Right cardiac atrium (tissue), 5 donors: Measurements from ENCODE around the gene ETV1. TPM values are rescaled to one million over a fixed set of nuclear protein-coding genes. Genes with fewer than 3 reads are reported as not detected.
"Not testable (repeated sequence)": the region's sequence is repeated elsewhere in the genome, so short reads cannot be mapped to it uniquely, and the experiment has no call there.

Experiments
- ATAC-seq, 2 donors: fragments of 200-7000 bp; cut with Tn5 transposase; one replicate each; pipeline versions ENCODE4 v1.8.0 to v1.9.1; 2020; ENCODE audit warnings: moderate library complexity in 2 of 2, mild to moderate bottlenecking in 1 of 2
- DNase-seq, 3 donors: peaks; one replicate each; pipeline ENCODE4 v3.0.0-alpha.2; 2020
- H3K27ac ChIP-seq: one replicate; pipeline ENCODE4 v1.5.1; 2013; ENCODE audit warnings: mild to moderate bottlenecking, low read length, control low read depth, moderate library complexity
- H3K27me3 ChIP-seq: one replicate; pipeline ENCODE4 v1.6.1; 2013; ENCODE audit not compliant: control insufficient read depth, insufficient read depth
- H3K4me1 ChIP-seq: one replicate; pipeline ENCODE4 v1.6.1; 2013; ENCODE audit warnings: low read length; ENCODE audit not compliant: control insufficient read depth, insufficient read depth
- H3K4me3 ChIP-seq: one replicate; pipeline ENCODE4 v1.5.1; 2013; ENCODE audit warnings: low read length, control low read depth
- H3K9me3 ChIP-seq: one replicate; pipeline ENCODE4 v1.6.1; 2013; ENCODE audit warnings: low read length; ENCODE audit not compliant: control insufficient read depth
- WGBS: extraction: QIAGEN DNeasy Blood & Tissue Kit; methylation state at CpG from one replicate; pipeline ENCODE4 v1.1.7; 2013; 5-methylcytosine and 5-hydroxymethylcytosine counted together
- intact Hi-C, 4 donors: fragments of 100-400 bp; cut with DNase I; formaldehyde crosslinking; loops; one replicate each; pipeline versions ENCODE4 v1.11.0 to v1.14.0; 2022 to 2023
- polyA plus RNA-seq: library from polyadenylated mRNA; stranded (reverse); fragments of 200-250 nt; gene quantifications from one replicate; pipeline ENCODE4 v1.2.3, GENCODE V29; 2013
- total RNA-seq, 4 donors: library from RNA; stranded (reverse); fragmentation: NEBNext Ultra II Directional; extraction: Animal tissue kit (Norgen Biotek cat#: 25700); gene quantifications; one replicate each; pipeline ENCODE4 v1.2.1, GENCODE V29; 2021
- donor health status: healthy with polysubstance abuse.
- donor health status: DM: no; HTN: yes; CAD: no.
- donor health status: DM: no; HTN: no; CAD: no.
- donor health status: DM: no; HTN: yes; CAD: no; lungs with severe emphysema.
- donor health status: DM: yes; HTN: yes; CAD: no.

ETV1 gene
- total and polyA plus RNA-seq, 5 donors = 12.9 to 47.5 (median 36.3) TPM

- no peak overlapping the region for H3K27ac ChIP-seq
- no peaks in the 10 kb centered on the region for H3K9me3 ChIP-seq
- DNase-seq = no peak
- intact Hi-C loops = no loop called here
- H3K27me3 ChIP-seq = no peaks in the 10 kb centered on the region
- H3K4me3 ChIP-seq = no peak overlapping the region
- WGBS = 99% methylated on average over 2 of the region's 2 CpGs
- no peak for ATAC-seq
- no peaks in the 10 kb centered on the region for H3K4me1 ChIP-seq
Observed at GRCh38 chr7:13932131-13932530, 57.3 kb downstream of the ETV1 start.

- Histone ChIP-seq H3K4me1 (peaks cover 5% of the 10 kb centered on the region), H3K27me3 (no peaks in the 10 kb centered on the region), H3K4me3 (no peak overlapping the region), H3K9me3 (no peaks in the 10 kb centered on the region), H3K27ac (no peak overlapping the region)
- ATAC-seq = no peak
- 73% methylated on average over 1 of the region's 1 CpG for WGBS
- intact Hi-C loops = no loop called here
- DNase-seq = no peak
Observed at GRCh38 chr7:13921062-13921461, 68.4 kb downstream of the ETV1 start.

- DNase-seq (no peak), ATAC-seq (peak; percentile 79 to 83)
- intact Hi-C loops = no loop called here
- Histone ChIP-seq H3K27me3 (no peaks in the 10 kb centered on the region), H3K4me3 (no peak overlapping the region), H3K9me3 (no peaks in the 10 kb centered on the region), H3K4me1 (peaks cover 5% of the 10 kb centered on the region), H3K27ac (peak overlapping the region; percentile 62)
- WGBS = 22% methylated on average over 1 of the region's 1 CpG
Observed at GRCh38 chr7:13920053-13920697, 69.3 kb downstream of the ETV1 start.

- 96% methylated on average over 3 of the region's 3 CpGs for WGBS
- H3K27me3 ChIP-seq, H3K9me3 ChIP-seq, DNase-seq, intact Hi-C loops, H3K4me3 ChIP-seq, ATAC-seq, H3K4me1 ChIP-seq, H3K27ac ChIP-seq: not testable (repeated sequence)
Observed at GRCh38 chr7:13918333-13918732, 71.1 kb downstream of the ETV1 start.

DNA sequence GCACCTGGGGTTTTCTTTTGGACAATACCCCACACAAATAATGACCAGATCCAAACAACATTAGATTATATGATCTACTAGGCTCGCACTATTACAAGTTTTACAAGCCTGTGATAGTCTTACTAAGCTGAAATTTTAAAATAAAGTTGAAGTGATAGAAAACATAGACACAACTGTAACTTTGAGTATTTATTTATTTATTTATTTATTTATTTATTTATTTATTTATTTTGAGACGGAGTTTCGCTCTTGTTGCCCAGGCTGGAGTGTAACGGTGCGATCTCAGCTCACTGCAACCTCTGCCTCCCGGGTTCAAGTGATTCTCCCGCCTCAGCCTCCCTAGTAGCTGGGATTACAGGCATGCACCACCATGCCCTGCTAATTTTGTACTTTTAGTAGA, 72.4 kb downstream of the ETV1 start:
- ATAC-seq, H3K4me3 ChIP-seq, H3K4me1 ChIP-seq, H3K27ac ChIP-seq, H3K9me3 ChIP-seq, DNase-seq, intact Hi-C loops, H3K27me3 ChIP-seq: not testable (repeated sequence)
- WGBS = 84% methylated on average over 7 of the region's 7 CpGs

DNA sequence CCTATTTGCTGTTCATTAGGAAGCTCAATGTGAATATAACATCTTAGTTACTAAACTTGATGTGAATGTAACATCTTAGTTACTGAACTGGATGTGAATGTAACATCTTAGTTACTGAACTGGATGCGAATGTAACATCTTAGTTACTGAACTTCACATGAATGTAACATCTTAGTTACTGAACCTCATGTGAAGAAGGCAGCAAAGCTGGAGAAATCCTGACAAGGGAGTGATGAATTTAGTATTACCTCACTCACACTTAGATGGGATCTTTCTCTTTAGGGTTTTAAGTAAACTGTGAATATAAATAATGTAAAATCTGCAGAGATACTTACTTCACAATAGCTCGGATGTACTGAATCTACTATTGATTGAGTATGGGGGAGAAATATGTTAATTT, 73.6 kb downstream of the ETV1 start:
- Histone ChIP-seq H3K4me1 (peaks cover 5% of the 10 kb centered on the region), H3K27ac (no peak overlapping the region), H3K4me3 (no peak overlapping the region), H3K9me3 (no peaks in the 10 kb centered on the region), H3K27me3 (no peaks in the 10 kb centered on the region)
- ATAC-seq (no peak), DNase-seq (no peak)
- WGBS = 44% methylated on average over 2 of the region's 2 CpGs
- intact Hi-C loops = no loop called here

DNA sequence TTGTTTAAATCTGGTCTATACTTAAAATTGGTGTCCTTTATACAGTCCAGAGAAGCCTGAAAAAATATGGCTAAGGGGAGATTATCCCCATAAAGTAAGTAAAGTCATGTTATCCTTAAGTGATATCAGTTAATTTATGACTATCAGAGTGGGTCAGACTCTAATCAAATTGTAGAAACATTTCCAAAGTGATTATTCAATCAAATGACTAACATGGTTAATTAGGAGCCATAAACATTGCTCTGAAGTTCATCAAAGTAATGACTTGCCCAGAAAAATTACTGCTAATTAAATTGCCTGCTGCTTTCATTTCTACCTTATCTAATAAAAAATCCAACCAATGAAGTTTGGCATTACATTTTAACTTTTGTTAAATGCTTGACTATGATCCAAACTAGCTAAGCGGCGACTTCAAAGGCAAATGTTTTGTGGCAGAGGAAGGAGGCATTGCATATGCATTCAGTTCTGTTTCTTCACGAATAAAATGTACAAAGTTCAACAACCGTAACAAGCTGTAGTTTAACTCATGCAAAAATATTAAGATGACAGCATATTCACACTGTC, 76.7 kb downstream of the ETV1 start:
- no peak overlapping the region for H3K4me3 ChIP-seq
- no peaks in the 10 kb centered on the region for H3K27me3 ChIP-seq
- no peak for ATAC-seq
- DNase-seq = no peak
- no peaks in the 10 kb centered on the region for H3K4me1 ChIP-seq
- H3K27ac ChIP-seq = no peak overlapping the region
- 65% methylated on average over 4 of the region's 4 CpGs for WGBS
- intact Hi-C loops = no loop called here
- H3K9me3 ChIP-seq = no peaks in the 10 kb centered on the region

- DNase-seq (no peak), ATAC-seq (no peak)
- no peaks in the 10 kb centered on the region for H3K9me3 ChIP-seq
- H3K27ac ChIP-seq = no peak overlapping the region
- intact Hi-C loops = no loop called here
- WGBS = 63% methylated on average over 2 of the region's 2 CpGs
- H3K4me3 ChIP-seq = no peak overlapping the region
- no peaks in the 10 kb centered on the region for H3K4me1 ChIP-seq
- no peaks in the 10 kb centered on the region for H3K27me3 ChIP-seq
Observed at GRCh38 chr7:13911909-13912308, 77.6 kb downstream of the ETV1 start.

- H3K27ac ChIP-seq = no peak overlapping the region
- intact Hi-C loops = no loop called here
- WGBS = 60% methylated on average over 8 of the region's 8 CpGs
- H3K4me3 ChIP-seq = no peak overlapping the region
- H3K4me1 ChIP-seq = no peaks in the 10 kb centered on the region
- DNase-seq (no peak), ATAC-seq (no peak)
- H3K27me3 ChIP-seq = no peaks in the 10 kb centered on the region
- H3K9me3 ChIP-seq = no peaks in the 10 kb centered on the region
Observed at GRCh38 chr7:13910805-13911551, 78.5 kb downstream of the ETV1 start.

DNA sequence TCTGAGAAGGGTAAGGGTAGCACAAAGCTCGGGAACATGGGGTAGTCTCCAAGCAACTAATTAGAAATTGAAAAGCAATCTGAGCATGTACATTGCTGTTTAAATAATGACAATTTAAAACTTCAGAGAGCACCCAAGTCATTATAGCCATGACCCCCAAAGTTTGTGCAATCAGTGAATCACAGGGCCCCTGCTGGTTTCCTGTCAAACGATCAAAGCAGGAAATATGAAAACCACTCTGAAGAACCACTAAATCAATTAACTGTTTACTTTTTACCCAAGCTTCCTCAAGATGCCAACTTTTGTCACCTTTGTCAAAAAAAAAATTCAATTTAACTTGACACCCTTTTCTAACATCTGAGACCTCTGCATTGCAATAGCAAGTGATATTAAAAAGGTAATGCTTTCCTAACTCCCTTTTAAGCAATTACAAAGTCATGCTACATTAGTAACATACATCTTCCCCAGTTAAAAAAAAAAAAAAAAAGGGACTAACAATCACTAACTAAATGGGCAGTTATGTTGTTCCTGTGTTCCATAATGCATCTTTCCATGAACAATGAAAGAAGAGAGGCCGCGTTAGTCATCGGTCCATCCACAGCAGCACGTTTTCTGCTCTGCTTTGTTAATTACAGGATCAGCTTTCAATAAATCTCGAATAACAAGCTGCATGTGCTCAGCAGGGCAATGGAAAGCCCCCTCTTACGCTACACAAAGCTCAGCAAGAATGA, 80.6 kb downstream of the ETV1 start:
- no peaks in the 10 kb centered on the region for H3K9me3 ChIP-seq
- ATAC-seq = no peak
- no peak for DNase-seq
- no peaks in the 10 kb centered on the region for H3K4me1 ChIP-seq
- H3K27me3 ChIP-seq = no peaks in the 10 kb centered on the region
- no peak overlapping the region for H3K4me3 ChIP-seq
- WGBS = 78% methylated on average over 8 of the region's 8 CpGs
- intact Hi-C loops = no loop called here
- no peak overlapping the region for H3K27ac ChIP-seq

DNA sequence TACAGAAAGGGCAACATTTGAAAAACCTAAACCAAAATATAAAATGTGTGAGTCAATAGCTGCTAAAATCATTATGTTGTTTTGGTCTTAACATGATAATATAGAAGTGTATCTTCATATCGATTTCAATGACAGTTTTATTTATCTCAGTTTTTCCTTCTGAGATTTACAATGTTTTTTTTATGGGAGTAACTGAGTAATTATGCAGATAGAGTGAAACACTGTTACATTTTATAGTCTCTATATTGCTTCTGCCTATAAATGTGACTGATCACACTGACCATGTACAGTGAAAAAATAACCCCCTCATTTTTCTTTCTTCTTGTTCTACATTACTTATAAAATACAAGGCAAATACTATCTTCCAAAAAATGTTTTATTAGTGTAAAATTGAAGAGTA, 81.6 kb downstream of the ETV1 start:
- 82% methylated on average over 1 of the region's 1 CpG for WGBS
- no peak for ATAC-seq
- Histone ChIP-seq H3K27ac (no peak overlapping the region), H3K9me3 (no peaks in the 10 kb centered on the region), H3K4me3 (no peak overlapping the region), H3K4me1 (no peaks in the 10 kb centered on the region), H3K27me3 (no peaks in the 10 kb centered on the region)
- DNase-seq = no peak
- intact Hi-C loops = no loop called here
